WERI-Rb-1 (cell line): ENCODE measurements around the gene TKTL1.

Experiments used
- DNase-seq: peaks from one replicate; pipeline ENCODE4 v3.0.0-alpha.2; 2020
- H3K27ac ChIP-seq: fragments of 250-450 bp; sonication (Bioruptor Pico); 2 replicates; pipeline ENCODE4 v1.5.1; 2020; ENCODE audit warnings: mild to moderate bottlenecking, moderate library complexity
- H3K27me3 ChIP-seq: fragments of 250-450 bp; sonication (Bioruptor Pico); 2 replicates; pipeline ENCODE4 v1.5.1; 2021; ENCODE audit warnings: mild to moderate bottlenecking, low read depth, moderate library complexity; ENCODE audit not compliant: insufficient read depth, severe bottlenecking
- H3K36me3 ChIP-seq: fragments of 250-450 bp; sonication (Bioruptor Pico); 2 replicates; pipeline ENCODE4 v1.5.1; 2020; ENCODE audit warnings: mild to moderate bottlenecking, moderate library complexity
- H3K4me3 ChIP-seq: 2 replicates; pipeline ENCODE4 v1.5.1; 2011; ENCODE audit warnings: low read depth, mild to moderate bottlenecking, control low read depth, low read length
- H3K9me3 ChIP-seq: fragments of 250-450 bp; sonication (Bioruptor Pico); 2 replicates; pipeline ENCODE4 v1.5.1; 2021; ENCODE audit warnings: mild to moderate bottlenecking, moderate library complexity; ENCODE audit not compliant: severe bottlenecking
- CTCF ChIP-seq: IDR thresholded peaks from 2 replicates; pipeline ENCODE4 v1.5.1; 2011; ENCODE audit warnings: low read depth, mild to moderate bottlenecking, control low read depth, inconsistent platforms, low read length

The TKTL1 gene

GRCh38 chrX:154375156-154375504 lies 79.5 kb downstream of the TKTL1 start:
- H3K27me3 ChIP-seq: no peaks in the 10 kb centered on the region
- no peaks in the 10 kb centered on the region for H3K9me3 ChIP-seq
- no peak for DNase-seq
- H3K27ac ChIP-seq: peak overlapping the region; percentile 96
- H3K4me3 ChIP-seq: peak overlapping the region; percentile 63
- peaks cover 6% of the 10 kb centered on the region for H3K36me3 ChIP-seq
- TF ChIP-seq CTCF: no peak

- H3K36me3 ChIP-seq: peaks cover 16% of the 10 kb centered on the region
- no peak for DNase-seq
- H3K4me3 ChIP-seq: no peak overlapping the region
- H3K27me3 ChIP-seq: no peaks in the 10 kb centered on the region
- no peak for TF ChIP-seq CTCF
- H3K27ac ChIP-seq: peak overlapping the region; percentile 96
- no peaks in the 10 kb centered on the region for H3K9me3 ChIP-seq
Observed at GRCh38 chrX:154376774-154377173, 81.2 kb downstream of the TKTL1 start.

- no peaks in the 10 kb centered on the region for H3K9me3 ChIP-seq
- TF ChIP-seq CTCF: no peak
- H3K4me3 ChIP-seq: peak overlapping the region; percentile 74
- no peak for DNase-seq
- H3K27me3 ChIP-seq: no peaks in the 10 kb centered on the region
- peaks cover 24% of the 10 kb centered on the region for H3K36me3 ChIP-seq
- H3K27ac ChIP-seq: peak overlapping the region; percentile 96
Observed at GRCh38 chrX:154378059-154378798, 82.6 kb downstream of the TKTL1 start.

GRCh38 chrX:154378799-154379568 lies 83.4 kb downstream of the TKTL1 start, which contains the start of gene EMD:
TSS of gene EMD (plus strand) at chrX:154379295. CDS start at chrX:154379485, 190 bp downstream.
- H3K4me3 ChIP-seq: peak within 1 kb of the TSS; percentile 90

GRCh38 chrX:154379569-154379951 lies 84.0 kb downstream of the TKTL1 start:
- Histone ChIP-seq H3K27me3 (no peaks in the 10 kb centered on the region), H3K4me3 (peak overlapping the region; percentile 90), H3K9me3 (no peaks in the 10 kb centered on the region), H3K27ac (peak overlapping the region; percentile 86), H3K36me3 (peaks cover 24% of the 10 kb centered on the region)
- no peak for TF ChIP-seq CTCF
- DNase-seq: no peak

More at GRCh38 chrX:154378799-154379568, 83.4 kb downstream of the TKTL1 start, which contains the start of gene EMD:
- H3K27me3 ChIP-seq: no peaks in the 10 kb centered on the region
- H3K9me3 ChIP-seq: no peaks in the 10 kb centered on the region
- H3K36me3 ChIP-seq: peaks cover 24% of the 10 kb centered on the region
- no peak for TF ChIP-seq CTCF
- DNase-seq: peak; percentile 99
- peak within 1 kb of the TSS; percentile 96 for H3K27ac ChIP-seq
